Measurements from ENCODE around the gene SCAMP5.

The SCAMP5 gene, protein sequence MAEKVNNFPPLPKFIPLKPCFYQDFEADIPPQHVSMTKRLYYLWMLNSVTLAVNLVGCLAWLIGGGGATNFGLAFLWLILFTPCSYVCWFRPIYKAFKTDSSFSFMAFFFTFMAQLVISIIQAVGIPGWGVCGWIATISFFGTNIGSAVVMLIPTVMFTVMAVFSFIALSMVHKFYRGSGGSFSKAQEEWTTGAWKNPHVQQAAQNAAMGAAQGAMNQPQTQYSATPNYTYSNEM

GRCh38 chr15:74995182-74995778 lies at the start of gene SCAMP5:
TSS of gene SCAMP5 (plus strand) at chr15:74995563. CDS start at chr15:75011840, 16,277 bp downstream.
- peak; percentile 91 to 92 for DNase-seq

DNA sequence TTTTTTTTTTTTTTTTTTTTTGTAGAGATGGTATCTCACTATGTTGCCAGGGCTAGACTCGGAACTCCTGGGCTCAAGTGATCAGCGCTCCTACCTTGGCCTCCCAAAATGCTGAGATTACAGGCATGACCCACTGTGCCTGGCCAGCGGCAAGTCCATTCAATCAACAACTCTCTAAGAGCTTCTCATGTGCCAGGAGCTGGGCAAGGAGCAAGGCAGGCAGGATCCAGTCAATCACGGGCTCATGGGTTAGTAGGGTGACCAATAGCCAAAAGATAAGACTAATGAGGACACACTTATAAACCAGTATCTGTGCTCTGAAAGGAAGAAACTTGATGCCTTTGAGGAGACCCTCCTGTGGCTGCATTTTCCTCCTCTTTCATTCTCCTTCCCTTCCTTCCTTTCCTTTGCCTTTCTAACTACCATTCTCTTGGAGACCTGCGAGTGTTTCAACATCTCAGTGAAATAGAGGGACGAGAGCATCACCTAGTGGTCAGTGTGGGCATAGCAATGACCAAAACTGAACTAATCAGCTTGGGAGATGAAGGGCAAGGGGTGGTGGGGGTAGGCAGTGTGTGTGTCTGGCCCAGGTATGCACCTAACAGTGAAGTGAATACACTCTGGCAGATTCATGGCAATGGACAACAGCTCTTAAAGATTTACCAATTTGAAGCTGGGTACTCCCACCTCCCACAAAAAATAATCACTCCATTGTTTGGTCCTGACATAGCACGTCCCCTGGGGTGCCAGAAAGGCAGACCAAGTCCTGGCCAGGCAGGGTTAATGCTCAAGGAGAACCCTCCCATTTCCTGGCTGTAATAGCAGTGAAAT lies 45.1 kb upstream of the SCAMP5 start:
- DNase-seq = peak; percentile 81 to 85

DNA sequence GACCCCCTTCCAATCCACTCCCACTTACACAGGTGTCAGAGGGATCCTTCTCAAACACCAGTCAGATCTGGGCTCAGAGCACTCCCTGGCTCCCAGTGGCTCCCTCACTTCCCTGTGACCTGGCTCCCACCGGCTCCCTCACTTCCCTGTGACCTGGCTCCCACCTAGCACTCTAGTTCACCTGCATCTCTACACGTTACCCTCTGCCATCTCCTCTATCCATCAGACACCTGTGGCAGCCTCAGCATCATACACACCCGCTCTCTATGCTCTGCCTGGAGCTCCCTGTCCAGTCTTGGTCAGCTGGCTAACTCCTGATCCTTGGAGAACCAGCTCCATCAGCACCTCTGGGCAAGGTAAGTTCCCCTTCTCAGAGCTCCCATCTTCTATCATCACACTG lies 44.4 kb upstream of the SCAMP5 start:
- no peak for DNase-seq

GRCh38 chr15:74954515-74954914 lies 40.8 kb upstream of the SCAMP5 start:
- no peak for DNase-seq

GRCh38 chr15:74955017-74955416 lies 40.3 kb upstream of the SCAMP5 start:
- no peak for DNase-seq

- DNase-seq = peak; percentile 58 to 65
These were observed 39.3 kb upstream of the SCAMP5 start for GRCh38 chr15:74955796-74956647.

- peak; percentile 57 to 68 for DNase-seq
These were observed 38.5 kb upstream of the SCAMP5 start, which contains the start of gene RPP25 for GRCh38 chr15:74956648-74957475. TSS of gene RPP25 (minus strand) at chr15:74956772. CDS start at chr15:74956583, 189 bp downstream.

GRCh38 chr15:74957476-74958035 lies 37.8 kb upstream of the SCAMP5 start:
- no peak for DNase-seq

DNA sequence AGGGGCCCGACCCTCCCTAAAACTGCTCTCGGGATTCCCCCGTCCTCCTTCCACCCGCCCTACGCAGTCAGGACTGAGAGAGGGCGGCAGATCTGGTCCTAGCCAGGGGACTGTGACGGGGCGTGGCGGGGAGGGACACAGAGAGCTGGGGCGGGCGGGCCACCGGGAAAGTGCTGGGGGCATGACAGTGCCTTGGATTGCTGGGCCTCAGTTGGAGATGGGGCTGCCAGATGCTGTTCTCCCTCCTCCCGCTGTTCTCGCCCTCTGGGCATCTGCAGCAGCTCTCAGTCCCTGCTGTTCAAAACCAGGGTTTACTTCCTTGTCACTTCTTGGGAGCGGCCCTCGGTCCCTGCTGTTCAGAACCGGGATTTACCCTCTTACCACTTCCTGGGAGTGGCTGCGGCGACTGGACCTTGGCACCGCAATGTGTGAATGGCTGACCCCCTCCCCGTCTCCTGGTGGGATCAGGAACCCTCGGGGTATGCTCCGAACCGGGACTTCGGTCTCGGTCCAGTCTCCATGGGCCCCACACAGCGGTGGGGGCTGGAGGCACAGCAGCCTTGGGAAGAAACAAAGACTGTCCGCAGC lies 36.9 kb upstream of the SCAMP5 start:
- DNase-seq = no peak

DNA sequence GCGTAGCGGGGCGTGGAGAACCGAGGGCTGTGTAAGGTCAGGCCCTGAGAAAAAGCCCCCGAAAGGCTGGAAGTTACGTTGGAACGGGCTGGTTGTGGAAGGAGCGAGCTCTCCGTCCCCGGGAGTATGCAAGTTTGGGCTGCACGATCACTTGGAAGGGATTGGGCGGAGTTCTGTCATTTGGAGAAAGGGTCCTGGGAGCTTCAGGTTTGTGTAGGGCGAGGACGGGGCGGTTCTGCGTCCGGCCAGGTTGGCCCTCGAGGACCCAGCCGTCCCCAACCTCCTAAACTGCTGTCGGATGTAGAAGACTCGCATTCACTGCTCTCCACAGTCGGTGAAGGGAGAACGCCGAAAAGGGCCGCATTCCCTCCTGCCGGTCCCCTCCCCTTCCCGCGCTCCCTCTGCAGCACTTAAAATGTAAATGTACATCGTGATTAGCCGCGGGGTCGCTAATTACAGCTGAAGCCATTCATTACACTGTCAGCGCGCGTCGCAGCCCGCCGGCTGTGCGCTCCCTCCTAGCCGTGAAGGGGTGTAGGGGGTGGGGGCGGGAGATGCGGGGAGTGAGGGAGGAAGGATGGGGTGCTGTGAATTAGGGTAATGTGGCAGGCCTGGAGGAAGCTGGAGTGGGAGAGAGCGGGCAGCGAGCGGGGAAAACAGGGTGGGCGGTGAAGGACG lies 36.3 kb upstream of the SCAMP5 start:
- no peak for DNase-seq

DNA sequence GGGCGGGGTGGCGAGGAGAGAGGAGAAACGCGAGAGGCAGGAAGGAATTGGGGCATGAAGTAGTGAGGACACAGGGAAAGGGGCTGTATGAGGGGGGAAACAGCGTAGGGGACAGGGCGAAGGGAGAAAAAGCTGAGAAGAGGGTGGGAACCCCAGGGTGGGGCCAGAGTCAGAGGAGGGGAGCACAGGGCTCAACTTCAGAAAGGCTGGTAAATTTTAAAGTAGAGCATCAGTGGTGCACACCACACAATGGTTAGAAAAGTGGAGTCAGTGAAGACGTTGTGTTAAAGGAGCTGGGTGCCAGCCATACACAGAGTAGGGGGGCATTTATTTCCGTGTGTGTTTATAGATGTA lies 35.8 kb upstream of the SCAMP5 start:
- DNase-seq = no peak

DNA sequence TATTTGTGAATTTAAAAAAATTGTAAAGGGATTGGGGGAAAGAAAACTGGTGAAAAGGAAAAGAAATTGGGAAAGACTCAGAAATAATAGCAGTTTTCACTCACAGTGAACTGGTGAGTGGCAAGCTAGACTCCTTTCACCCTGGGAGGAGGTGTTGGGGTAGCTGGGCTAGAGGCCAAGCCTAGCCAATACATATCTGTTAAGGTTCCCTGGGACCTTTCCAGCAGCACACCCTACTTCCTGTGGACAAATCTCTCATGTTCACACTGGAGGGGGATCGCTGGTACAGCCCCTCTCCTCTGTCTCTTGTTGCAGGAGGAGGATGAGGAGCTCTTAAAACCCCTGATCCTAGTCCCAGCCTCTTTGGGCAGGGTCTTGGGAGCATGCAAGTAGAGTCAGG lies 35.1 kb upstream of the SCAMP5 start:
- no peak for DNase-seq

GRCh38 chr15:74960995-74961588 lies 34.3 kb upstream of the SCAMP5 start:
- no peak for DNase-seq

DNA sequence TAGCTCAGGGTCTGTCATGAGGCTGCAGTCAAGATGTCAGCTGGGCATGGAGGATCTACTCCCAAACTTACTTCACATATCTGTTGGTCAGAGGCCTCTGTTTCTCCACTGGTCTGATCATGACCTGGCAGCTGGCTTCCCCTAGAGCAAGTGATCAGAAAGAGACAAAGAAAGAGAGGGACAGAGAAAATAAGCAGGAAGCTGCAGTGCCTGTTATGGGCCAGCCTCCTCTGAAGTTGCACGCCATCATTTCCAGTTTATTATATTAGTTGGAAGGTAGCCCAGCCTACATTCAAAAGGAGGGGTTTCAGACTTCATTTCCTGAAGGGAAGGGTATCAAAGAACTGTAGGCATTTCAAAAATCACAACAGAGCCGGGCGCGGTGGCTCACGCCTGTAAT lies 33.7 kb upstream of the SCAMP5 start:
- no peak for DNase-seq

GRCh38 chr15:74962219-74962618 lies 33.1 kb upstream of the SCAMP5 start:
- no peak for DNase-seq

DNA sequence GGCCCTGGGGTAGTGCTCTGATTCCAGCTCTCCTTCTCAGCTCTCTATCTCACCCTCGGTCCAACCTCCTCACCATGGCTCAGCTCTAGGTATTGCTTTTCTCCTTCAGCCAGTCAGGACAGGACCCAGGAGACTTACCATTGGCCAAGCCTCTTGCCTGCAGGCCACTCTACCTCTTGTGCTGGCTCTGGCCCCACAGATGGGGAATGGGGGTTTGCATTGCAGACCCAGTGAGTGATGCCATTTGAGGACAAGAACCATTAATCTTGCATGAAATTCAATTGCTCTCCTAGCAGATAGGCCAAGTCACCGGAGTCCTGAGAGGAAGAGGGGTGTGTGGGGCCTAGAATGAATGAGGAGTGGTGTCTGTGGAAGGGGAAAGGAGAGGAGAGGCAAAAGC lies 32.7 kb upstream of the SCAMP5 start:
- DNase-seq = no peak

- DNase-seq = no peak
These were observed 32.1 kb upstream of the SCAMP5 start for GRCh38 chr15:74963213-74963612.

DNA sequence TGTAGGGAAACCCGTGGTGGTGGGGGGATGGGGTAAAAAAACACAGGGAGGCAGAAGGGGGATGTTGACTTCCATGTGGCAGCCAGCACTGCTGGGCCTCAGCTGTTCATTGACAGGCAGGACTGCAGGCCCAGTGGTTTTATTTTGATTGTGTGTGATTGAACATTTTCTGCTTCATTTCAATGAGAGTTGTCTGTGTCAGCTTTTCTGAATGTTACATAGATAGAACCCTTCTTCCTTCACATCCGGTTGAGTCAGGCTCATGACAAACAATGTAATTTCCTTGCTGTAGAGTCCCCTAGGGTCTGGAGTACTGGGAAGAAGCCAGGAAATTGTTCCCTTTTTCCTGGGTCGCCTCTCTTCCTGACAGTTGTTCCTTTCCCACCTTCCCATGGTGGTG lies 30.6 kb upstream of the SCAMP5 start:
- DNase-seq = no peak

GRCh38 chr15:74967670-74968069 lies 27.7 kb upstream of the SCAMP5 start:
- no peak for DNase-seq

GRCh38 chr15:74976159-74976558 lies 19.2 kb upstream of the SCAMP5 start:
- DNase-seq = no peak

All from CD4-positive, alpha-beta T cell treated with Interleukin-4 for 1 hour (primary cell).